RPMI7951 (cell line): ENCODE results near the gene TNFRSF4. TPM values are rescaled to one million over a fixed set of nuclear protein-coding genes. Genes with fewer than 3 reads are reported as not detected.
"Not testable (repeated sequence)": the region's sequence is repeated elsewhere in the genome, so short reads cannot be mapped to it uniquely, and the experiment has no call there.

ENCODE experiments used
- DNase-seq: peaks from one replicate; pipeline ENCODE4 v3.0.0-alpha.2; 2012; ENCODE audit warnings: low read depth
- total RNA-seq: library from RNA; depleted of rRNA; stranded (reverse); fragments of >200 nt; shearing (Covaris generic); gene quantifications from 2 replicates; pipeline ENCODE4 v1.2.3, GENCODE V29; 2014

The TNFRSF4 gene
- total RNA-seq, 1 experiment from 2014 or later: not detected

GRCh38 chr1:1183221-1183747, 30.7 kb downstream of the TNFRSF4 start:
- no peak for DNase-seq

GRCh38 chr1:1182491-1183220, 31.3 kb downstream of the TNFRSF4 start:
- no peak for DNase-seq

DNA sequence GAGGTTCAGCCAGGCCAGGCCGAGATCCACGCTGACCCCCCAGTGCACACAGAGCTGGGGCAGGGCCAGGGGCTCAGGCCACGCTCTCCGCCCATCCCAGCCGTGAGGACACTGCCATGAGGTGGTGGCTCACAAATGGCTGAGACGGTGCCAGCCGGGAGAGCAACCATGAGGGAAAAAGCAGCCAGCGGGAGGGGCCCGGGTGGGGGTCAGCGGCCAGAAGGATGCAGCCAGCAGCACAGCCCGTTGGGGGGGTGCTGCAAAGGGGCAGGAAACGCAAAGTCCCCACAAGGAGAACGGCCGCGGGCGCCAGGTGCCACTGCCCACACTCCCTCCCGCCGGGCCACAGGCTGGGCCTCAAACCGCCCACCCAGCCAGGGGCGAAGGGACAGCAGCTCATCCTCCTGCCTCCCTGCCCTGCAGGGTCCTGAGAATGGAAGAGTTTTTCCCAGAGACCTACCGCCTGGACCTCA, 32.0 kb downstream of the TNFRSF4 start:
- DNase-seq: no peak

DNA sequence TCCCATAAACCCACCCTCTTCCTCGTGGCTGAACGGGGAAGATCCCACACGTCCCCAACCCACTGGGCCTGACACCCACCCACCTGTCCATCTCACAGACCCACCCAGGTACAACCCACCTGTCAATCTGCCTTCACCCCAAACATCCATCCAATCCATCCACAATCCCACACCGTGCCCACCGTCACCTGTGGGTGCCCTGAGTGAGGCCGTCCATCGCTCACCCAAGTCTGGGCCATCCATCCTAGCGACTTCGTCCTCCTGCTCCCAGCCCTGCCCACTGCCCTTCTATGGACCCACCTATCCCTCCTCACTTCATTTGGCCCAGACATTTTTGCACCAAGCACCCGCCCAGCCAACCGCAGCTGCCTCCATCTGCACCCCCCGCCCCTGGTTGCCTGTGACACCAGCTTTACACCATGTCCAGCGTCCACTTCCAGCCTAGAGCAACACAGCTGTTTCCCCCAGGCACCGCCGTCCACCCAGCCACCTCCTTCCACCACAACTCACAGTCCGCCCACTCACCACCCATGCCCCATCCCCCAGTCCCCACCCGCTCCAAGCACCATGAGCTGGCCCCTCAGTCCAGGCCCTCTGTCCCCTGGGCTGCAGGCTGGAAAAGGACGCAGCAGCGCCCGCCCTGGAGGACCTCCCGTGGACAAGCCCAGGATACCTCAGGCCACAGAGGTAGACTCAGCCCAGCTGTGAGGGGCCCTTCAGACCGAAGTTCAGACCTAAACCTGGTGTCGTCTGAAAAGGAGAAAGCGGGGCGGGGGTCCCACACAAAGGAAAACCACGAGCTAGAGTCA, 32.6 kb downstream of the TNFRSF4 start:
- DNase-seq: no peak

DNA sequence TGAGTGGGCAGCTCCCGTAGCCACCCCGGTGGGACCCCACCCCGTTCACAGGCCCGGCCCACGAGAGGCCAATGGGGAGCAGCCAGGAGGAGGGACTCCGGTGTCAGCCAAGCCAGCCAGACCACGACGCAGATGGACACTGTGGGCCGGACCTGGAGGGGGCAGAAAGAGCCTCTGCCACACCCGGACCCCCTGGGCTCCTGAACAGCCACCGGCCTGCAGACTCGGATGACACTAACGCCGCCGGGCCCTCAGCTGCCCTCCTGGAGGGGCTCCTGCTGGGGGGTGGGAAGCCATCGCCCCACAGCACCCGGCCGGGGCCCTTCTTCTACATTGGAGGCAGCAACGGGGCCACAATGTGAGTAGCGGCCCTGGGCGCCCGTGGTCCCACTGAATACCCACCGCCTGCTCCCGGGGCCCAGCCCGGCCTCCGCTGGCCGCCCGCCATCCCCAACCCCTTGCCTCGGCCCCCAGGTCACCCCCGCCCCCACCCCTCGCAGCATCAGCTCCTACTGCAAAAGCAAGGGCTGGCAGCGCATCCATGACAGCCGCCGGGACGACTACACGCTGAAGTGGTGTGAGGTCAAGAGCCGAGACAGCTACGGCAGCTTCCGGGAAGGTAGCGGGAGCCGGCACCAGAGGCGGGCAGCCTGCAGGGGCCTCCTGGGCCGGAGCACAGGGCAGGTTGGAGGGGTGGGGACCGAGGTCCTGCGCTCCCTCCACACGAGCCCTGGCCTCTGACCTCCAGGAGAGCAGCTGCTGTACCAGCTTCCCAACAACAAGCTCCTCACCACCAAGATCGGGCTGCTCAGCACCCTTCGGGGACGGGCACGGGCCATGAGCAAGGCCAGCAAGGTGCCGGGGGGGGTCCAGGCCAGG, 33.7 kb downstream of the TNFRSF4 start:
- no peak for DNase-seq

DNA sequence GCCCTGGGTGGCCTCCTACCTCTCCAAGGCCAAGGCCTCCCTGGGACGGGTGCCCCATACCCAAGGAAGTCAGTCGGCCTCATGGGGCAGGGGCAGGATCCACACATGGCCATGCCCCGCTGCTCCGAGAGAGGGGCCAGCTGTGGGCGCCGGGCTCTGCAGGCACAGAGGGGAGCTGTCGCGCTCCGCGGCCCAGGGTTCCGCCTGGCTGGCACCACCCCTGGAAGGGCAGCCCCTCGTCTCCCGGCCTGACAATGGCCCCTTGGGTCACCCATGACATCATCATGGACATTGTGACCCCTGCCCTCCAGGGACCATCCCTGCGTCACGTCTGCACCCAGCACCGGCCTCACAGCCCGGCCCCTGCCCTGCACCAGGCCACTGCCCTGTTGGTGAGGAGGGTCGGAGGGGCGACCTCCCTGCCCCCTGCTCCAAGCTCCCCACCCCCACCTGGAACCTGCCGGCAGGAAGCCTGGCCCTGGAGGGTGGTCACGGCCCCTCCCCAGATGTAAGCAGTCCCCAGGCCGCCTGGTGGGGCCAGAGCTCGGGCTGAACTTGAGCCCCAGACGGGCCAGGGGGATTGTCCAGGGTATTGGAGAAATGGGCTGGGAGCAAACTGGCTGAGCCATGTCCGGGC, 34.5 kb downstream of the TNFRSF4 start:
- DNase-seq: no peak

GRCh38 chr1:1178794-1179331, 35.1 kb downstream of the TNFRSF4 start:
- DNase-seq: no peak

DNA sequence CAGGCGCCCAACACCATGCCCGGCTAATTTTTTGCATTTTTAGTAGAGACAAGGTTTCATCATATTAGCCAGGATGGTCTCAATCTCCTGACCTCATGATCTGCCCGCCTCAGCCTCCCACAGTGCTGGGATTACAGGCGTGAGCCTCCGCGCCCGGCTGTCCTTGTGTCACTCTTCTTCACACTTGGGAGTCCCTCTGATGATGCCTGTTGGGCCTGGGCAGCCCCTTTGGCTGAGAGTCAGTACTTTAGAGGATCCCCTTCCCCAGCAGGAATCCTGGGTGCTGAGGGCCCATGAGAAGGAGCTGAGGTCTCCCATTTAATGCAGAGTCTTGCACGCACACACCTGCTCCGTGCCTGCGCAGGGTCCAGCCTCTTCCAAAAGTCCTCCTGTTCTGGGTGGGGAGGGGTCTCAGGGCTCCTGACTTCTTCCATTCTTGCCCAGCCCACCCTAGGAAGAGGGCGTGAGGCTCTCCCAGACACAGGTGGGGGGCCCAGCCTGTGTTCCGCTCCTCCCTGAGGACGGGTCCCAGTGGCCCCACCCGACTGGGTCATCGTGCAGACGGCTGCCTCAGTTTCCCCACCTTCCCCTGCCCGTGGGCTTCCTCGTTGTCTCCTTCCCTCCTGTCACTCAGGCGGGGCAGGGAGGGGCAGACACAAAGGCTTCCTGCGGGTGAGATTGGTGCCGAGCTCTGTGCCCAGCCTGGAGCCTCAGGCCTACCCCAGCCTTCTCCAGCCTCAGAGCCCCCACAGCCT, 36.3 kb downstream of the TNFRSF4 start:
- no peak for DNase-seq

DNA sequence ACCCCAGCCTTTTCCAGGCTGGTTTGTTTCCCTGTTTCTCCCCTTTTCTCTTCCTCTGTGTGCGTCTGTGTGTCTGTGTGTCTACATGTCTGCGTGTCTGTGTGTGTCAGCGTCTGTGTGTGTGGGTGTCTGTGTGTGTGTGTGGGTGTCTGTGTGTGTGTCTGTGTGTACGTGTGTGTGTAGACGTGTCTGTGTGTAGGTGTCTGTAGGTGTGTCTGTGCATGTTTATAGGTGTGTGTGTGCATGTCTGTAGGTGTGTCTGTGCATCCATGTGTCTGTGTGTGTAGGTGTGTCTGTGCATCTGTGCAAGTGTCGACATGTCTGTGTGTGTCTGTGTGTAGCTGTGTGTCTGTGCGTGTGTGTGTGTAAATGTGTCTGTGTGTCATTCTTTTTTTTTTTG, 37.0 kb downstream of the TNFRSF4 start:
- DNase-seq: no peak

DNA sequence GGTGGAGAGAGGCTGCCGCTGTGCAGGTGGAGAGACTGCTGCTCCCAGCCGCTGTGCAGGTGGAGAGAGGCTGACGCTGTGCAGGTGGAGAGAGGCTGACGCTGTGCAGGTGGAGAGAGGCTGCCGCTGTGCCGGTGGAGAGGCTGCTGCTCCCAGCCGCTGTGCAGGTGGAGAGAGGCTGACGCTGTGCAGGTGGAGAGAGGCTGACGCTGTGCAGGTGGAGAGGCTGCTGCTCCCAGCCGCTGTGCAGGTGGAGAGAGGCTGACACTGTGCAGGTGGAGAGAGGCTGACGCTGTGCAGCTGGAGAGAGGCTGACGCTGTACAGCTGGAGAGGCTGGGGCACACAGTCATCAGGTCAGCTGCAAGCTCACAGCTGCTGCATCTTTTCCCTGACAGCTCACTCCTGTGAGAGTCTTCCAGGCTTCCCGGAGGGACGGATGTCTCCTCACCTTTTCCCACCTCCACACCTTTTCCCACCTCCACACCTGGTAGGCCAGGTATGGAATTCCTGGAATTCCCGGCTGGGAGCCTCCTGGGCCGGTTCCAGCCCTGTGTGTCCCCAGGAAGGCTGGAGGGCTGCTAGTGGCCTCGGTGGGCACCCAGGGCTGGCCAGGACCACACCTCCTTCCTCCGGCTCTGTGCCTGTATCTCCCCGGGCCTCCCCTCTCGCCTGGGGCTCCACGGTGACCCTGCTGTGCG, 37.7 kb downstream of the TNFRSF4 start:
- DNase-seq: not testable (repeated sequence)

DNA sequence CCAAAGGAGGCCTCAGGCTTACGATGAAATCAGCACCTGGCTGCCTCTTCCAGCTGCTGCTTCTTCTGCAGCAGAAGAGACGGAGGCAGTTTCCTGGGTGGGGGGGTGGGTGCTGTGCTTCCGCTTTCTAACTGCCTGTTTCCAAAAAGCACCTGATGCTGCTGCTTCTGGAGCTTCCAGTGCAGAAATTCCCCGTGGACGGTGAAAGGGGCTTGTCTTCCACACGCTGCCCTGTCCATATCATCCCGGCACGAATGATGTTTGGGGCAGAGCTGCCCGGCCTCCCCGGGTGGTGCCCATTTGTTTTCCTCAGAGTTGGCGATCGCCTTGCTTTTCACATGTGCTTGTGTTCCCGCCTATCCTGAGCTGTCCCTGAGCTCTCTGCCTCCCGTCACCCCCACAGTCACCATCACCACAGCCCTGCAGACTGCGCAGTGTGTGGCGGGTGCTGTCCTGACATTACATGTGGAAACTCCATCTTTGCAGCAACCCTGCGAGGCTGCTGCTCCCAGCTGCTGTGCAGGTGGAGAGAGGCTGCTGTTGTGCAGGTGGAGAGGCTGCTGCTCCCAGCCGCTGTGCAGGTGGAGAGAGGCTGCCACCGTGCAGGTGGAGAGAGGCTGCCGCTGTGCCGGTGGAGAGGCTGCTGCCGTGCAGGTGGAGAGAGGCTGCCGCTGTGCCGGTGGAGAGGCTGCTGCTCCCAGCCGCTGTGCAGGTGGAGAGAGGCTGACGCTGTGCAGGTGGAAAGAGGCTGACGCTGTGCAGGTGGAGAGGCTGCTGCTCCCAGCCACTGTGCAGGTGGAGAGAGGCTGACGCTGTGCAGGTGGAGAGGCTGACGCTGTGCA, 38.5 kb downstream of the TNFRSF4 start:
- no peak for DNase-seq

DNA sequence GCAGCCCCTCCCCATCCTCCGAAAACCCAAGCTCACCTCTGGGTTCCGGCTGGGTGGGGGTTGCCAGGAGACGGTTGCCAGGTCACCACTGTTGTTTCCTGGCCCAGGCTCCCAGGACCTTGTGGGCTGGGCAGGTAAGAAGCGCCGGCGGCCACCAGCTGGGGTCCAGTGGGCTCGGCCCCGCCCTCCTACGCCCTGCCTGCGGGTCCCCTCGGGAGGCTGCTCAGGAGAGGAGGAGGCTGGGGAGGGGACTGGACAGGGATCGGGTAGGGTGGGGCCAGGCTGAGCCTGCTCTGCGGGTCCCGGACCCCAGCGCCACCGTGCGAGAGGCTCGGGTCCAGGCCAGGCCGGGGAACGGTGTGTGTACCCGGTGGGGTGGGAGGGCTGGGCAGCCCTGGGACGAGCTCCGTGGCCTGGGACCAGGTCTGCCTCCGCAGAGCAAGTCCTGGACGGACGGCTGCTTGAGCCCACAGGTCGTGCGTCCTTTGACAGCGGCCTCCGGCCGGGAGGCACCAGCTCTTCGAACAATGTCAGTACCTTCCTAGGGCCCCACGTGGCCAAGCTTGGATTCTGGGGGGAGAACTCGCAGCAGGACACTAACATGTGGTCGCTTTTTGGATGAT, 40.0 kb downstream of the TNFRSF4 start, which contains the start of gene TTLL10:
Gene TTLL10, plus strand, starts transcription at position 88 of the 623 bp plus-strand sequence. CDS start 5,336 bp downstream, outside the sequence.
- no peak for DNase-seq

GRCh38 chr1:1173061-1173792, 40.7 kb downstream of the TNFRSF4 start:
- no peak for DNase-seq

DNA sequence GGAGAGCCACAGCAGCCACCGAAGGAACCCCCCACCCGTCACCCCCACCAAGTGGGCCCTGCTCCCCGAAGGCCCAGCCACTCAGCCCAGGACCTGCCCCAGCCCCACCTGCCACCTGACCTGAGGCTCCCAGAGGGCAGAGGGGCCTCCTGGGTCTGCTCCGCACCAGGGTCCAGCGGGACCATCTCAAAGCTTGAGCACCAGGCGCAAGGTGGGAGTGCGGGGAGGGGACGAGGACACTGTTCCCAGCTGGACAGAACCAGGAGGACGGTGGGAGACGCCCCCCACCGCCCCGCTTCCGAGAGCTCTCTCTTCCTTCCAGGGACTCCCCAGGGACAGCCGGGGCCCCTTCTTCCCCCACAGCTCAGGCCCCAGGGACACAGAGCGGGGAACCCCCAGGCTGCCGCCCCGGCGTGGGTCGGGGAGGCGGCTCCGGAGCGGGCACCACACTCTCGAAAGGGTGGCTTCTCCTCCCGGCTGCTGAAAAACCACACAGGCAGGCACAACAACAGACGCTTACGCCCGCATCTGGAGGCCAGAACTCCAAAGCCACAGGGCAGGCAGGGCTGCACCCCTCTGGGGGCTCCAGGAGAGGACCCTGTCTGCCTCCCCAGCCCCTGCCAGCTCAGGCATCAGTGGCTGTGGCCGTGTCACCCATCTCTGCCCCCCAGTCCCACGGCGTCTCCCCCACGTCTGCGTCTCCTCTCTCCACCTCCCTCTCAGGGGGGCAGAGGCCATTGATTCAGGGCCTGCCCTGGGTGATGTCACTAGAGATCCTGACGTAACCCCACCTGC, 42.2 kb downstream of the TNFRSF4 start:
- no peak for DNase-seq

DNA sequence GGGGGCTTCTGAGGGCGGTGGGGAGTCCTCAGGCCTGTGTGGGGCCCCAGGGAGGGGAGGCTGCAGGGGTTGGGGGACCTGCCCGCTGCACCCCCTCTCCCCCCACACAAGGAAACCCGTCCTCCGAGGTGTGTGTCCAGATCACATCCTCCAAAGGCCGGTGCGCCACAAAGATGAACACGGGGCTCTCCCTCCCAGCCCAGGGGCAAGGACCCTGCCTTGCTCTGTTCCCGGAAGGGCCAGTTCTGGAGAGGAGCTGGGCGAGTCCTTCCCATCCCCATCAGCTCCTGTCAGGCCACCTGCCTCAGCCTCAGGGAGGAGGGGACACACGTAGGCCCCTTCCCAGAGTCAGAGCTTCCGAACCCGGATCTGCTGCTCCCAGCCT, 42.8 kb downstream of the TNFRSF4 start:
- no peak for DNase-seq
